GM12875 (cell line): ENCODE results near the gene DNAH17.

Experiments
- H3K4me3 ChIP-seq: one replicate; pipeline ENCODE4 v1.5.1; 2011; ENCODE audit warnings: low read depth, low read length, control low read depth
- CTCF ChIP-seq: IDR thresholded peaks from 2 replicates; pipeline ENCODE4 v1.5.1; 2011; ENCODE audit warnings: low read depth, mild to moderate bottlenecking, control low read depth, inconsistent platforms, low read length, moderate library complexity, borderline replicate concordance; ENCODE audit not compliant: insufficient read depth

The DNAH17 gene

GRCh38 chr17:78573955-78574354, 3.2 kb downstream of the DNAH17 start:
- TF ChIP-seq CTCF, result 0 out of 2 replicates have a peak, but pooled peaks have one; percentile 9
- H3K4me3 ChIP-seq, result no peak overlapping the region

GRCh38 chr17:78572239-78573205, 4.7 kb downstream of the DNAH17 start:
- no peak overlapping the region for H3K4me3 ChIP-seq
- TF ChIP-seq CTCF, result no peak

GRCh38 chr17:78571329-78571728, 5.9 kb downstream of the DNAH17 start:
- H3K4me3 ChIP-seq, result no peak overlapping the region
- no peak for TF ChIP-seq CTCF

- no peak overlapping the region for H3K4me3 ChIP-seq
- TF ChIP-seq CTCF, result no peak
Measured at GRCh38 chr17:78568494-78569115, 8.6 kb downstream of the DNAH17 start.

GRCh38 chr17:78567991-78568390, 9.2 kb downstream of the DNAH17 start:
- no peak overlapping the region for H3K4me3 ChIP-seq
- no peak for TF ChIP-seq CTCF

- H3K4me3 ChIP-seq, result no peak overlapping the region
- TF ChIP-seq CTCF, result no peak
Measured at GRCh38 chr17:78566947-78567346, 10.2 kb downstream of the DNAH17 start.
